H9 (cell line): ENCODE results near the gene B9D1. TPM values are rescaled to one million over a fixed set of nuclear protein-coding genes. Genes with fewer than 3 reads are reported as not detected.

Experiments used
- DNase-seq: peaks from one replicate; pipeline ENCODE4 v3.0.0-alpha.2; 2017
- H2AFZ ChIP-seq: one replicate; pipeline ENCODE4 v1.6.1; 2013; ENCODE audit warnings: mild to moderate bottlenecking, low read length, control low read depth, moderate library complexity
- H2AK5ac ChIP-seq: 2 replicates; pipeline ENCODE4 v1.6.1; 2013; ENCODE audit warnings: low read length, control low read depth, mixed read lengths; ENCODE audit not compliant: insufficient read length
- H2BK120ac ChIP-seq: one replicate; pipeline ENCODE4 v1.6.1; 2013; ENCODE audit warnings: low read depth, mild to moderate bottlenecking, low read length, control low read depth, inconsistent platforms; ENCODE audit not compliant: poor library complexity, severe bottlenecking
- H2BK12ac ChIP-seq: 2 replicates; pipeline ENCODE4 v1.6.1; 2013; ENCODE audit warnings: low read length, control low read depth, mixed read lengths, low read depth; ENCODE audit not compliant: insufficient read length
- H2BK15ac ChIP-seq: 2 replicates; pipeline ENCODE4 v1.6.1; 2013; ENCODE audit warnings: low read depth, low read length, control low read depth
- H2BK20ac ChIP-seq: one replicate; pipeline ENCODE4 v1.6.1; 2013; ENCODE audit warnings: low read depth, mild to moderate bottlenecking, low read length, control low read depth, inconsistent platforms; ENCODE audit not compliant: poor library complexity, severe bottlenecking
- H2BK5ac ChIP-seq: 2 replicates; pipeline ENCODE4 v1.6.1; 2013; ENCODE audit warnings: low read length, control low read depth, mixed read lengths; ENCODE audit not compliant: insufficient read length
- H3K14ac ChIP-seq: 2 replicates; pipeline ENCODE4 v1.6.1; 2013; ENCODE audit warnings: low read length, control low read depth; ENCODE audit not compliant: insufficient read depth
- H3K18ac ChIP-seq: 2 replicates; pipeline ENCODE4 v1.6.1; 2013; ENCODE audit warnings: low read depth, mild to moderate bottlenecking, mixed read lengths, low read length, control low read depth; ENCODE audit not compliant: insufficient read length
- H3K23ac ChIP-seq: 2 replicates; pipeline ENCODE4 v1.6.1; 2013; ENCODE audit warnings: low read length, control low read depth, mixed read lengths, low read depth; ENCODE audit not compliant: insufficient read length
- H3K23me2 ChIP-seq: 2 replicates; pipeline ENCODE4 v1.6.1; 2013; ENCODE audit warnings: low read depth, mild to moderate bottlenecking, mixed read lengths, low read length, control low read depth; ENCODE audit not compliant: insufficient read length, poor library complexity, severe bottlenecking
- H3K27ac ChIP-seq: 2 replicates; pipeline ENCODE4 v1.5.1; 2013; ENCODE audit warnings: low read length, control low read depth, mixed read lengths, low read depth; ENCODE audit not compliant: insufficient read length
- H3K27me3 ChIP-seq: 2 replicates; pipeline ENCODE4 v1.6.1; 2013; ENCODE audit warnings: low read length, control low read depth, inconsistent platforms; ENCODE audit not compliant: insufficient read depth
- H3K4ac ChIP-seq: 2 replicates; pipeline ENCODE4 v1.6.1; 2013; ENCODE audit warnings: low read depth, mild to moderate bottlenecking, control low read depth, inconsistent platforms, low read length, moderate library complexity
- H3K4me1 ChIP-seq: 2 replicates; pipeline ENCODE4 v1.6.1; 2013; ENCODE audit warnings: low read length, control low read depth, inconsistent platforms; ENCODE audit not compliant: insufficient read depth
- H3K4me2 ChIP-seq: 2 replicates; pipeline ENCODE4 v1.6.1; 2013; ENCODE audit warnings: low read length, control low read depth, mixed read lengths; ENCODE audit not compliant: insufficient read length, insufficient read depth
- H3K56ac ChIP-seq: 2 replicates; pipeline ENCODE4 v1.6.1; 2013; ENCODE audit warnings: low read depth, mild to moderate bottlenecking, mixed read lengths, low read length, control low read depth; ENCODE audit not compliant: insufficient read length
- H3K79me1 ChIP-seq: 2 replicates; pipeline ENCODE4 v1.6.1; 2013; ENCODE audit warnings: low read depth, mild to moderate bottlenecking, moderate library complexity, low read length, control low read depth, inconsistent platforms; ENCODE audit not compliant: insufficient read depth, poor library complexity, severe bottlenecking
- H3K79me2 ChIP-seq: 2 replicates; pipeline ENCODE4 v1.6.1; 2013; ENCODE audit warnings: low read length, control low read depth, inconsistent platforms; ENCODE audit not compliant: insufficient read depth
- H3K9ac ChIP-seq: 2 replicates; pipeline ENCODE4 v1.6.1; 2013; ENCODE audit warnings: low read length, control low read depth, mixed read lengths; ENCODE audit not compliant: insufficient read length; ENCODE audit errors: extremely low read depth
- H3K9me3 ChIP-seq: one replicate; pipeline ENCODE4 v1.6.1; 2013; ENCODE audit warnings: low read depth, low read length, inconsistent platforms; ENCODE audit not compliant: control insufficient read depth
- H3T11ph ChIP-seq: one replicate; pipeline ENCODE4 v1.6.1; 2013; ENCODE audit warnings: mild to moderate bottlenecking, low read length, control low read depth, inconsistent platforms
- H4K20me1 ChIP-seq: one replicate; pipeline ENCODE4 v1.6.1; 2013; ENCODE audit not compliant: control insufficient read depth, insufficient read length, insufficient read depth
- H4K5ac ChIP-seq: 2 replicates; pipeline ENCODE4 v1.6.1; 2013; ENCODE audit warnings: low read depth, mild to moderate bottlenecking, mixed read lengths, low read length, control low read depth; ENCODE audit not compliant: insufficient read length
- H4K8ac ChIP-seq: replicated peaks from 2 replicates; pipeline ENCODE4 v1.6.1; 2013; ENCODE audit warnings: low read length, control low read depth, mixed read lengths, low read depth; ENCODE audit not compliant: insufficient read length
- H4K91ac ChIP-seq: 2 replicates; pipeline ENCODE4 v1.6.1; 2013; ENCODE audit warnings: low read depth, mild to moderate bottlenecking, moderate library complexity, mixed read lengths, low read length, control low read depth; ENCODE audit not compliant: insufficient read length
- H3K27ac Mint-ChIP-seq, 3 experiments: 2 replicates in 2 of 3; 3 replicates in 1 of 3; pipeline ENCODE4 v1.8.0; 2020 to 2021; ENCODE audit warnings: mixed read lengths in 3 of 3, mild to moderate bottlenecking in 1 of 3, moderate library complexity in 1 of 3
- H3K27me3 Mint-ChIP-seq: 2 replicates; pipeline ENCODE4 v1.8.0; 2021; ENCODE audit warnings: low read depth, mild to moderate bottlenecking, moderate library complexity, mixed read lengths
- H3K36me3 Mint-ChIP-seq, 3 experiments: 2 replicates in 2 of 3; 3 replicates in 1 of 3; pipeline ENCODE4 v1.8.0; 2020 to 2021; ENCODE audit warnings: low read depth in 3 of 3, mixed read lengths in 3 of 3; ENCODE audit not compliant: insufficient read depth in 1 of 3
- H3K4me1 Mint-ChIP-seq, 2 experiments: 2 replicates each; pipeline ENCODE4 v1.8.0; 2020; ENCODE audit warnings: mixed read lengths in 2 of 2
- H3K4me3 Mint-ChIP-seq, 2 experiments: 2 replicates in 1 of 2; 3 replicates in 1 of 2; pipeline ENCODE4 v1.8.0; 2020 to 2021; ENCODE audit warnings: mild to moderate bottlenecking in 2 of 2, mixed read lengths in 2 of 2, moderate library complexity in 1 of 2
- H3K9me3 Mint-ChIP-seq, 2 experiments: 2 replicates in 1 of 2; 3 replicates in 1 of 2; pipeline ENCODE4 v1.8.0; 2020; ENCODE audit warnings: mild to moderate bottlenecking in 2 of 2, mixed read lengths in 2 of 2, moderate library complexity in 1 of 2
- WGBS: extraction: QIAGEN DNeasy Blood & Tissue Kit; methylation state at CpG from one replicate; pipeline ENCODE4 v1.1.7; 2013; ENCODE audit warnings: missing lambda C conversion rate, low lambda C conversion rate, mixed read lengths; ENCODE audit not compliant: insufficient read length; ENCODE audit errors: extremely low coverage; 5-methylcytosine and 5-hydroxymethylcytosine counted together
- total RNA-seq: library from RNA; stranded (reverse); gene quantifications from 2 replicates; pipeline ENCODE4 v1.2.1, GENCODE V29; 2021
- TF ChIP-seq, protein P1 (sequence below): fragments of 200-600 bp; sonication (generic); conservative IDR thresholded peaks from 3 replicates; pipeline ENCODE4 v1.8.0; 2021; ENCODE audit warnings: antibody characterized with exemption, mild to moderate bottlenecking

B9D1 gene
- total RNA-seq, 1 experiment from 2014 or later, result 30.4 TPM

DNA sequence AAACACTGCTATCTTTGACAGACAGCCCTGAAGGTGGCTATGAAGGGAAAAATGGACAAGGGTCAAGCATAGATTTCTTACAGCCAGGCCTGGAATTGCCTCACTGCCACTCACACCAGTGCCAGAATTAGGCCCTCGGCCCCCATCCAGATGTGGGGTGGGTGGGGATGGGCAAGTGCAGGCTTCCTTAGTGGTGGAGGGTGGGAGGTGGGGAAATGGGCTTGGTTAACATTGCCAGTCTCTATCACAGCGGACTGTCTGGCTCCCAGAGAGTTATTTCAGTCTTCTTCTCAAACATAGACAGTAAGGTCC, 24.9 kb downstream of the B9D1 start:
- DNase-seq, result no peak
- H4K91ac ChIP-seq, result no peak overlapping the region
- H3K56ac ChIP-seq, result no peak overlapping the region
- H3K23me2 ChIP-seq, result no peaks in the 10 kb centered on the region
- no peak overlapping the region for H4K5ac ChIP-seq
- no peak overlapping the region for H3K14ac ChIP-seq
- H3K79me1 ChIP-seq, result no peaks in the 10 kb centered on the region
- peaks cover 7% of the 10 kb centered on the region; the same call in 1 of the 2 replicates for H3K4me1 ChIP-seq
- no peak overlapping the region for H2AFZ ChIP-seq
- H3K27me3 Mint-ChIP-seq, result peaks cover 2% of the 10 kb centered on the region; the same call in 1 of the 2 replicates
- H3K18ac ChIP-seq, result no peak overlapping the region
- no peak overlapping the region for H3K27ac ChIP-seq
- no peak overlapping the region for H3K9ac ChIP-seq
- no peak overlapping the region for H3K27ac Mint-ChIP-seq
- peaks cover 3% of the 10 kb centered on the region for H4K20me1 ChIP-seq
- H2BK5ac ChIP-seq, result no peak overlapping the region
- TF ChIP-seq, protein P1, sequence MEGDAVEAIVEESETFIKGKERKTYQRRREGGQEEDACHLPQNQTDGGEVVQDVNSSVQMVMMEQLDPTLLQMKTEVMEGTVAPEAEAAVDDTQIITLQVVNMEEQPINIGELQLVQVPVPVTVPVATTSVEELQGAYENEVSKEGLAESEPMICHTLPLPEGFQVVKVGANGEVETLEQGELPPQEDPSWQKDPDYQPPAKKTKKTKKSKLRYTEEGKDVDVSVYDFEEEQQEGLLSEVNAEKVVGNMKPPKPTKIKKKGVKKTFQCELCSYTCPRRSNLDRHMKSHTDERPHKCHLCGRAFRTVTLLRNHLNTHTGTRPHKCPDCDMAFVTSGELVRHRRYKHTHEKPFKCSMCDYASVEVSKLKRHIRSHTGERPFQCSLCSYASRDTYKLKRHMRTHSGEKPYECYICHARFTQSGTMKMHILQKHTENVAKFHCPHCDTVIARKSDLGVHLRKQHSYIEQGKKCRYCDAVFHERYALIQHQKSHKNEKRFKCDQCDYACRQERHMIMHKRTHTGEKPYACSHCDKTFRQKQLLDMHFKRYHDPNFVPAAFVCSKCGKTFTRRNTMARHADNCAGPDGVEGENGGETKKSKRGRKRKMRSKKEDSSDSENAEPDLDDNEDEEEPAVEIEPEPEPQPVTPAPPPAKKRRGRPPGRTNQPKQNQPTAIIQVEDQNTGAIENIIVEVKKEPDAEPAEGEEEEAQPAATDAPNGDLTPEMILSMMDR, result no peak
- no peak overlapping the region for H2BK120ac ChIP-seq
- H3K4me3 Mint-ChIP-seq, result no peak overlapping the region
- H3K4me1 Mint-ChIP-seq, result peaks cover 40 to 54% of the 10 kb centered on the region in 2 experiments
- no peak overlapping the region for H3K4me2 ChIP-seq
- no peak overlapping the region for H2BK15ac ChIP-seq
- H2BK20ac ChIP-seq, result no peak overlapping the region
- H3K23ac ChIP-seq, result no peak overlapping the region
- no peaks in the 10 kb centered on the region for H3K9me3 Mint-ChIP-seq
- no CpG with 5 or more reads among the region's 2 CpGs for WGBS
- H3K36me3 Mint-ChIP-seq, result peaks cover 1 to 6% (median 5%) of the 10 kb centered on the region in 3 experiments; a peak in 6 of 7 replicates
- H3K27me3 ChIP-seq, result no peaks in the 10 kb centered on the region
- no peak overlapping the region for H3K4ac ChIP-seq
- H2AK5ac ChIP-seq, result no peak overlapping the region
- no peak overlapping the region for H3T11ph ChIP-seq
- H3K79me2 ChIP-seq, result no peaks in the 10 kb centered on the region
- H4K8ac ChIP-seq, result no peak overlapping the region
- H3K9me3 ChIP-seq, result no peaks in the 10 kb centered on the region
- no peak overlapping the region for H2BK12ac ChIP-seq
